ENCODE data around the gene ISLR. TPM values are rescaled to one million over a fixed set of nuclear protein-coding genes. Genes with fewer than 3 reads are reported as not detected.

The ISLR gene
- total and polyA plus RNA-seq, 4 donors, result 2.4 to 4.2 (median 3.5) TPM

DNA sequence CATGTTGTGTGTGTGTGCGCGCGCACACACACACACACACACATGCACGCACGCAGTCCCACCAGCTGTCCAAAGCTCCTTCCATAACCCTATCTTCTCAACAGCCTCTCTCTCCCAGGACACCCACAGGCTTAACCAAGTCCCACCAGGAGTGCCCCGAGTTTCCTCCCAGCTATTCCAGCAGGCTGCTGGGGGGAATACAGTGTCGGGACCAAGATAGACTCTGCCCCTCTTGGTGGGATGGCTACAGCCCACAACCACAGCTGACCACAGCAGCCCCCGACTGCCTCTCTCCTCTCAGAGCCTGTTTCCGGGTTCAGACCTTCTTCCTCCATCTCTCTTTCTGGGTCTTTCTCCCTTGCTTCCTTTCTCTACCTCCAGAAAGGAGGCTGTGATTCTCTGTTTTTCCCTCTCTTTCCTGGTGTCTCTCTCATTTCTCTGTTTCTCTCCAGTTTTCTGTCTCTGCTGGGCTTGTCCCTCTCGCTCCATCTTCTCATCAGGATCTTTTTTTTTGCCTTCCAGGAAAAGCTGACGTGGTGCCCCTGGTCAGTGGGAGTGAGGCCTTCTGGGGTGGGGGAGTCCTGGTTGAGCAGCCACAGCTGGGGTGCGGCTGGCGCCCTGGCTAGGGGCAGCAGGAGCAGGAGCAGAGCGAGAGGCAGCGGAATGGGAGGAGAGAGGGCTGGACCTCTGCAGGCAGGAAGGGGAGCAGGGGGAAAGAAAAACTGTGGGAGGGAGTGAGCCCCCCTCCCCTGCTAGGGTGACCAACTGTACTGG, 3.3 kb upstream of the ISLR start:
- no peak for DNase-seq (ENCODE audit: low spot score)
- Histone ChIP-seq H3K9ac (ENCODE audit: low read depth in 1 of 2, low read length in 2 of 2) (no peak overlapping the region), H3K4me3 (ENCODE audit: low read depth in 1 of 3, low read length in 3 of 3) (no peak overlapping the region), H3K36me3 (ENCODE audit: control insufficient read depth in 4 of 4, insufficient read depth in 3 of 4, low read depth in 1 of 4, low read length in 3 of 4) (no peaks in the 10 kb centered on the region), H3K4me1 (ENCODE audit: control insufficient read depth in 4 of 4, insufficient read depth in 4 of 4, low read length in 3 of 4) (peaks cover 0 to 3% (median 0%) of the 10 kb centered on the region in 4 donors), H3K27me3 (ENCODE audit: control insufficient read depth in 4 of 4, insufficient read depth in 4 of 4, low read length in 3 of 4) (no peaks in the 10 kb centered on the region), H3K9me3 (ENCODE audit: control insufficient read depth in 4 of 4, low read length in 3 of 4) (no peaks in the 10 kb centered on the region), H3K27ac (ENCODE audit: low read depth in 1 of 2, low read length in 2 of 2) (no peak overlapping the region)
- TF ChIP-seq SP1 (IDR thresholded peaks at IDR 0.05) (no peak), RAD21 (IDR thresholded peaks at IDR 0.05) (no peak), RXRA (IDR thresholded peaks at IDR 0.05) (no peak)
- TF ChIP-seq, protein P1, sequence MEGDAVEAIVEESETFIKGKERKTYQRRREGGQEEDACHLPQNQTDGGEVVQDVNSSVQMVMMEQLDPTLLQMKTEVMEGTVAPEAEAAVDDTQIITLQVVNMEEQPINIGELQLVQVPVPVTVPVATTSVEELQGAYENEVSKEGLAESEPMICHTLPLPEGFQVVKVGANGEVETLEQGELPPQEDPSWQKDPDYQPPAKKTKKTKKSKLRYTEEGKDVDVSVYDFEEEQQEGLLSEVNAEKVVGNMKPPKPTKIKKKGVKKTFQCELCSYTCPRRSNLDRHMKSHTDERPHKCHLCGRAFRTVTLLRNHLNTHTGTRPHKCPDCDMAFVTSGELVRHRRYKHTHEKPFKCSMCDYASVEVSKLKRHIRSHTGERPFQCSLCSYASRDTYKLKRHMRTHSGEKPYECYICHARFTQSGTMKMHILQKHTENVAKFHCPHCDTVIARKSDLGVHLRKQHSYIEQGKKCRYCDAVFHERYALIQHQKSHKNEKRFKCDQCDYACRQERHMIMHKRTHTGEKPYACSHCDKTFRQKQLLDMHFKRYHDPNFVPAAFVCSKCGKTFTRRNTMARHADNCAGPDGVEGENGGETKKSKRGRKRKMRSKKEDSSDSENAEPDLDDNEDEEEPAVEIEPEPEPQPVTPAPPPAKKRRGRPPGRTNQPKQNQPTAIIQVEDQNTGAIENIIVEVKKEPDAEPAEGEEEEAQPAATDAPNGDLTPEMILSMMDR (IDR thresholded peaks at IDR 0.05; ENCODE audit: low read depth, low read length, missing input control), result no peak
- 84% methylated on average over 15 of the region's 15 CpGs for WGBS

DNA sequence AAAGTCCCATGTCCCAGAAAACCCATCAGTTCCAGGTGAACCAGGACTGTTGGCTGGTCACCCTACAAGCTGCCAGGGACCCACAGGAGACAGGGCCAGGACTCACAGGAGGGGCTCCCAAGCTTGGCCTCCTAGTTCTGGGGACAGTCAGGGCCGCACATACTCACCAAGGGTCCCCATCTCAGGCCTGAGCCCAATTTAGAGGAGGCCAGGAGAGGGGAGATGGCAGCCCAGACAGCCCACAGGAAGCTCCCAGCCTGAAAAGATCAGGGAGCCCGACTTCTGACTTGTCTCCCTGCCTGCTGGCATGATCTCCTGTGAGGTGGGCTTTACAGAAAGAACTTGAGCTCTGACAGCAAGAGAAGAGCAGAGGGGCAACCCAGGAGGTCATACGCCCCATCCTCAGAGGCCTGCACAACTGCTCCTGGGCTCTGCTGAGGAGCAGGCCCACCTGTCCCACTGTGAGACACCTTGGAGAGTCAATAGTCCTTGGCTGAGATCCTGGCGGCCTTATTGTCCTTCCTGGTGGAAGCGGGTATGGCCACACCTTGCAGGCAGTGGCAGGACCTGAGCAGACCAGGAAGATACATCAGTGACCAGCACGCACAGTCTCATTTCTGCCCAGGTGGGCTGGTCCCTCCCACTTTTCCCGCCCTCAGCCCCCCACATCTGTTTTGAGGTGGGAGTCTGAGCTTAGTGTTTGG, 2.5 kb upstream of the ISLR start:
- no peak overlapping the region for H3K4me3 ChIP-seq (ENCODE audit: low read depth in 1 of 3, low read length in 3 of 3)
- no peaks in the 10 kb centered on the region for H3K36me3 ChIP-seq (ENCODE audit: control insufficient read depth in 4 of 4, insufficient read depth in 3 of 4, low read depth in 1 of 4, low read length in 3 of 4)
- no peaks in the 10 kb centered on the region for H3K27me3 ChIP-seq (ENCODE audit: control insufficient read depth in 4 of 4, insufficient read depth in 4 of 4, low read length in 3 of 4)
- no peak for TF ChIP-seq YY1 (IDR thresholded peaks at IDR 0.05)
- TF ChIP-seq HNF4G (IDR thresholded peaks at IDR 0.05), result no peak
- no peak for TF ChIP-seq ZBTB33 (IDR thresholded peaks at IDR 0.05)
- TF ChIP-seq ATF3 (IDR thresholded peaks at IDR 0.05), result no peak
- TF ChIP-seq NR2F2 (IDR thresholded peaks at IDR 0.05), result no peak
- H3K27ac ChIP-seq (ENCODE audit: low read depth in 1 of 2, low read length in 2 of 2), result no peak overlapping the region
- DNase-seq (ENCODE audit: low spot score), result no peak
- WGBS, result 87% methylated on average over 7 of the region's 7 CpGs
- no peaks in the 10 kb centered on the region for H3K9me3 ChIP-seq (ENCODE audit: control insufficient read depth in 4 of 4, low read length in 3 of 4)
- peaks cover 0 to 3% (median 0%) of the 10 kb centered on the region in 4 donors for H3K4me1 ChIP-seq (ENCODE audit: control insufficient read depth in 4 of 4, insufficient read depth in 4 of 4, low read length in 3 of 4)
- H3K9ac ChIP-seq (ENCODE audit: low read depth in 1 of 2, low read length in 2 of 2), result no peak overlapping the region

DNA sequence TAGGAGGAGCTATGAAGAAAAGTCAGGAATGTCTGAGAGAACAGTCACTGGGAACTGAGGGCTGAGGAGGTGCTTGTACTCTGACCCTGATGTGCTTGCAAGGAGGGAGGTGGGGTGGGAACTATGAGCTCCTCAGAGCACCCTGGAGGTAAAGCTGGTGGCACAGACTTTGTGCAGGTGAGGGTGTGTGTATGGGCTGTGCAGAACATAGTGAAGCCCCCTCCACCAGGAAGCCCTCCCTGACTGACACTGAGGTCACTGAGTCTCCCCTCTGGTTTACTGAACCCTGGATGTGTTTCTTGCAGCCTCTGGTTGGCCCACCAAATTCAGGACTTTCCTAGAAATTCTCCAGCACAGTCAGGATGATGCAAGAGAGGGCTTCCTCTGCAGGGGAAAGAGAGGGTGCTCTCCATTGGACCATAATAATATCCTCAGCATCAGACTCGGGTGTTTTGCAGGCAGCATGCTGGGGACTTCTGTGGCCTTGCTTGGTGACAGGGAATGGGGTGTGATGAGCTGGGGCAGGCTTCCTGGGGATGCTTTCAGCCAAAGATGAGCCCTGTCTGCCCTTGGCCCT, 1.5 kb upstream of the ISLR start:
- Histone ChIP-seq H3K4me1 (ENCODE audit: control insufficient read depth in 4 of 4, insufficient read depth in 4 of 4, low read length in 3 of 4) (peaks cover 0 to 3% (median 0%) of the 10 kb centered on the region in 4 donors), H3K27ac (ENCODE audit: low read depth in 1 of 2, low read length in 2 of 2) (no peak overlapping the region), H3K4me3 (ENCODE audit: low read depth in 1 of 3, low read length in 3 of 3) (no peak overlapping the region), H3K9ac (ENCODE audit: low read depth in 1 of 2, low read length in 2 of 2) (no peak overlapping the region), H3K27me3 (ENCODE audit: control insufficient read depth in 4 of 4, insufficient read depth in 4 of 4, low read length in 3 of 4) (no peaks in the 10 kb centered on the region), H3K36me3 (ENCODE audit: control insufficient read depth in 4 of 4, insufficient read depth in 3 of 4, low read depth in 1 of 4, low read length in 3 of 4) (no peaks in the 10 kb centered on the region), H3K9me3 (ENCODE audit: control insufficient read depth in 4 of 4, low read length in 3 of 4) (no peaks in the 10 kb centered on the region)
- TF ChIP-seq RAD21 (IDR thresholded peaks at IDR 0.05) (no peak), YY1 (IDR thresholded peaks at IDR 0.05) (no peak)
- 75% methylated on average over 1 of the region's 1 CpG for WGBS
- no peak for DNase-seq (ENCODE audit: low spot score)
